Measurements from ENCODE around the gene CXCL14. TPM values are rescaled to one million over a fixed set of nuclear protein-coding genes. Genes with fewer than 3 reads are reported as not detected.

Gene CXCL14
- total RNA-seq, 1 experiment from 2014 or later, result not detected

DNA sequence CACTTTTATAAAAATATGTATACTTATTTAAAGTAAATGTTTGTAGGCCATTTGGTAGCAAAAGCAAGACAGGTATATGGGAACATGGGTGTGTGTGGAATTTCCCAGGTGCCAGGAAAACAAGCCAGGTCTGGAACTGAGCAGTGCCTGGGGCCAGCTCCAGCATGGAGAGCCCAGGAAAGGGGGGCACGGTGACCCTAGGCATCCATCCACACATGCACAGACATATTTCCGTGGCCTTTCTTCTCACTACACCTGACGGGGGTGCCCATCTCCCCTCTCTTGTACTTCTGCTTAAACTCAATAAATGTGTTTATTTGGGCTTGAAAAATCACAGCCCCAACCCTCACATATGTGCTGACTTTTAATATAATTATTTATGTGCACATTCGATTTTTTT lies 31.2 kb upstream of the CXCL14 start:
- Histone ChIP-seq H3K4me2 (ENCODE audit: low read length) (no peak overlapping the region), H3K36me3 (ENCODE audit: control insufficient read depth in 1 of 2, insufficient read depth in 2 of 2, low read length in 2 of 2) (no peaks in the 10 kb centered on the region), H3K9me2 (ENCODE audit: insufficient read depth) (no peaks in the 10 kb centered on the region), H2AFZ (ENCODE audit: low read depth, low read length, poor library complexity, severe bottlenecking) (no peak overlapping the region), H3K79me2 (ENCODE audit: insufficient read depth, low read length) (no peaks in the 10 kb centered on the region), H3K27ac (ENCODE audit: low read depth, low read length) (no peak overlapping the region), H4K20me1 (ENCODE audit: insufficient read depth) (no peaks in the 10 kb centered on the region), H3K9me3 (ENCODE audit: control insufficient read depth in 1 of 2, insufficient read depth in 1 of 2, low read depth in 1 of 2, low read length in 2 of 2) (no peaks in the 10 kb centered on the region), H3K4me3 (replicated peaks in 1 of 2; ENCODE audit: low read depth in 1 of 2, low read length in 2 of 2) (no peak overlapping the region), H3K4me1 (ENCODE audit: control insufficient read depth in 1 of 2, insufficient read depth in 2 of 2, low read length in 2 of 2) (no peaks in the 10 kb centered on the region), H3K27me3 (ENCODE audit: insufficient read depth, low read length) (peaks cover 18% of the 10 kb centered on the region; the same call in 1 of the 2 replicates), H3K9ac (ENCODE audit: low read length) (no peak overlapping the region)
- TF ChIP-seq, protein P1, sequence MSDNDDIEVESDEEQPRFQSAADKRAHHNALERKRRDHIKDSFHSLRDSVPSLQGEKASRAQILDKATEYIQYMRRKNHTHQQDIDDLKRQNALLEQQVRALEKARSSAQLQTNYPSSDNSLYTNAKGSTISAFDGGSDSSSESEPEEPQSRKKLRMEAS (IDR thresholded peaks at IDR 0.05), result no peak
- TF ChIP-seq ZNF274 (IDR thresholded peaks at IDR 0.05; ENCODE audit: low read depth, low read length) (no peak), JUND (IDR thresholded peaks at IDR 0.05) (no peak), EZH2 (IDR thresholded peaks at IDR 0.05) (no peak), SRF (IDR thresholded peaks at IDR 0.05; ENCODE audit: low read depth) (no peak)
- CTCF ChIA-PET, result no interaction called here
- POLR2A ChIA-PET, result no interaction called here
- RAD21 ChIA-PET (ENCODE audit: low non-redundant PET in 1 of 2, low total read pairs in 2 of 2, uncharacterized antibody in 2 of 2, unreplicated experiment in 2 of 2), result no interaction called here
- BruUV-seq (replicated peaks), result no TSS peak
- DNase-seq (ENCODE audit: low read depth, low spot score) (no peak), ATAC-seq (no peak)
- intact Hi-C loops (cut with micrococcal nuclease), result no loop called here

- Histone ChIP-seq H3K4me3 (replicated peaks in 1 of 2; ENCODE audit: low read depth in 1 of 2, low read length in 2 of 2) (no peak overlapping the region), H3K36me3 (ENCODE audit: control insufficient read depth in 1 of 2, insufficient read depth in 2 of 2, low read length in 2 of 2) (no peaks in the 10 kb centered on the region), H4K20me1 (ENCODE audit: insufficient read depth) (no peaks in the 10 kb centered on the region), H3K79me2 (ENCODE audit: insufficient read depth, low read length) (no peaks in the 10 kb centered on the region), H3K27ac (ENCODE audit: low read depth, low read length) (no peak overlapping the region), H2AFZ (ENCODE audit: low read depth, low read length, poor library complexity, severe bottlenecking) (no peak overlapping the region), H3K9ac (ENCODE audit: low read length) (no peak overlapping the region), H3K4me2 (ENCODE audit: low read length) (no peak overlapping the region), H3K4me1 (ENCODE audit: control insufficient read depth in 1 of 2, insufficient read depth in 2 of 2, low read length in 2 of 2) (no peaks in the 10 kb centered on the region), H3K9me2 (ENCODE audit: insufficient read depth) (no peaks in the 10 kb centered on the region), H3K27me3 (ENCODE audit: insufficient read depth, low read length) (peaks cover 18% of the 10 kb centered on the region; the same call in 1 of the 2 replicates), H3K9me3 (ENCODE audit: control insufficient read depth in 1 of 2, insufficient read depth in 1 of 2, low read depth in 1 of 2, low read length in 2 of 2) (no peaks in the 10 kb centered on the region)
- TF ChIP-seq TCF7L2 (IDR thresholded peaks at IDR 0.05; ENCODE audit: borderline replicate concordance, extremely low read depth, insufficient read depth, insufficient read length) (no peak), RAD21 (IDR thresholded peaks at IDR 0.05; ENCODE audit: low read depth) (no peak), CBX3 (IDR thresholded peaks at IDR 0.05; ENCODE audit: low read depth) (no peak), SRF (IDR thresholded peaks at IDR 0.05; ENCODE audit: low read depth) (no peak), CTCF (IDR thresholded peaks at IDR 0.05 in 2 of 3, conservative IDR thresholded peaks at IDR 0.05 in 1 of 3; ENCODE audit: borderline replicate concordance in 1 of 3, insufficient read depth in 1 of 3, low read depth in 2 of 3, low read length in 2 of 3) (no peak), SIN3A (IDR thresholded peaks at IDR 0.05; ENCODE audit: low read depth) (no peak), JUND (IDR thresholded peaks at IDR 0.05) (no peak), POLR2A (IDR thresholded peaks at IDR 0.05; ENCODE audit: borderline replicate concordance, extremely low read depth, insufficient read depth, insufficient read length) (no peak), ELF1 (IDR thresholded peaks at IDR 0.05; ENCODE audit: borderline replicate concordance, low read depth) (no peak), FOSL1 (IDR thresholded peaks at IDR 0.05; ENCODE audit: low read depth) (no peak), CEBPB (IDR thresholded peaks at IDR 0.05; ENCODE audit: low read depth) (no peak), EGR1 (IDR thresholded peaks at IDR 0.05; ENCODE audit: low read depth) (no peak)
- TF ChIP-seq, protein P2, sequence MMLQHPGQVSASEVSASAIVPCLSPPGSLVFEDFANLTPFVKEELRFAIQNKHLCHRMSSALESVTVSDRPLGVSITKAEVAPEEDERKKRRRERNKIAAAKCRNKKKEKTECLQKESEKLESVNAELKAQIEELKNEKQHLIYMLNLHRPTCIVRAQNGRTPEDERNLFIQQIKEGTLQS (IDR thresholded peaks at IDR 0.05), result no peak
- TF ChIP-seq, protein P3, sequence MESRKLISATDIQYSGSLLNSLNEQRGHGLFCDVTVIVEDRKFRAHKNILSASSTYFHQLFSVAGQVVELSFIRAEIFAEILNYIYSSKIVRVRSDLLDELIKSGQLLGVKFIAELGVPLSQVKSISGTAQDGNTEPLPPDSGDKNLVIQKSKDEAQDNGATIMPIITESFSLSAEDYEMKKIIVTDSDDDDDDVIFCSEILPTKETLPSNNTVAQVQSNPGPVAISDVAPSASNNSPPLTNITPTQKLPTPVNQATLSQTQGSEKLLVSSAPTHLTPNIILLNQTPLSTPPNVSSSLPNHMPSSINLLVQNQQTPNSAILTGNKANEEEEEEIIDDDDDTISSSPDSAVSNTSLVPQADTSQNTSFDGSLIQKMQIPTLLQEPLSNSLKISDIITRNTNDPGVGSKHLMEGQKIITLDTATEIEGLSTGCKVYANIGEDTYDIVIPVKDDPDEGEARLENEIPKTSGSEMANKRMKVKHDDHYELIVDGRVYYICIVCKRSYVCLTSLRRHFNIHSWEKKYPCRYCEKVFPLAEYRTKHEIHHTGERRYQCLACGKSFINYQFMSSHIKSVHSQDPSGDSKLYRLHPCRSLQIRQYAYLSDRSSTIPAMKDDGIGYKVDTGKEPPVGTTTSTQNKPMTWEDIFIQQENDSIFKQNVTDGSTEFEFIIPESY (IDR thresholded peaks at IDR 0.05; ENCODE audit: extremely low read depth, insufficient replicate concordance, low read length), result no peak
- ChIA-PET RAD21 (ENCODE audit: low non-redundant PET in 1 of 2, low total read pairs in 2 of 2, uncharacterized antibody in 2 of 2, unreplicated experiment in 2 of 2) (no interaction called here), POLR2A (no interaction called here), CTCF (interaction anchor here (1.3 kb wide), 1 partner anchor 43 kb away, joined by 4 read pairs; no protein-coding TSS in a partner anchor)
- intact Hi-C loops (cut with micrococcal nuclease), result no loop called here
- no TSS peak for BruUV-seq (replicated peaks)
- DNase-seq (ENCODE audit: low read depth, low spot score), result no peak
- no peak for ATAC-seq
Measured at GRCh38 chr5:135608761-135609443, 30.1 kb upstream of the CXCL14 start.
